ENCODE measurements around the gene HEATR5B. TPM values are rescaled to one million over a fixed set of nuclear protein-coding genes. Genes with fewer than 3 reads are reported as not detected.

HEATR5B gene
- total RNA-seq, 1 donor: 29.3 TPM

GRCh38 chr2:36960773-36961172 lies 123.4 kb downstream of the HEATR5B start:
- Histone ChIP-seq H3K27me3 (ENCODE audit: insufficient read depth, low read length) (no peaks in the 10 kb centered on the region), H3K4me1 (ENCODE audit: insufficient read depth, low read length) (no peaks in the 10 kb centered on the region), H3K4me2 (ENCODE audit: insufficient read depth, low read length) (no peak overlapping the region), H3K4me3 (ENCODE audit: insufficient read depth, low read length) (no peak overlapping the region), H3K36me3 (ENCODE audit: insufficient read depth, low read length) (no peaks in the 10 kb centered on the region), H3K9me3 (ENCODE audit: low read depth, low read length) (no peaks in the 10 kb centered on the region), H2AFZ (ENCODE audit: low read length) (no peak overlapping the region), H4K20me1 (ENCODE audit: insufficient read depth, low read length) (peaks cover 23% of the 10 kb centered on the region), H3K27ac (ENCODE audit: low read depth, low read length) (no peak overlapping the region), H3K79me2 (ENCODE audit: insufficient read depth, low read length) (peaks cover 95% of the 10 kb centered on the region)
- no peak for DNase-seq (ENCODE audit: insufficient read length, low spot score, missing footprints)
- TF ChIP-seq CTCF (IDR thresholded peaks at IDR 0.05; ENCODE audit: extremely low read depth, low read depth, low read length): no peak

GRCh38 chr2:36960005-36960675 lies 124.0 kb downstream of the HEATR5B start:
- no peak for TF ChIP-seq CTCF (IDR thresholded peaks at IDR 0.05; ENCODE audit: extremely low read depth, low read depth, low read length)
- Histone ChIP-seq H3K4me2 (ENCODE audit: insufficient read depth, low read length) (no peak overlapping the region), H3K4me1 (ENCODE audit: insufficient read depth, low read length) (no peaks in the 10 kb centered on the region), H3K36me3 (ENCODE audit: insufficient read depth, low read length) (no peaks in the 10 kb centered on the region), H3K27me3 (ENCODE audit: insufficient read depth, low read length) (no peaks in the 10 kb centered on the region), H2AFZ (ENCODE audit: low read length) (no peak overlapping the region), H3K27ac (ENCODE audit: low read depth, low read length) (no peak overlapping the region), H3K79me2 (ENCODE audit: insufficient read depth, low read length) (peaks cover 95% of the 10 kb centered on the region), H3K4me3 (ENCODE audit: insufficient read depth, low read length) (no peak overlapping the region), H3K9me3 (ENCODE audit: low read depth, low read length) (no peaks in the 10 kb centered on the region), H4K20me1 (ENCODE audit: insufficient read depth, low read length) (peaks cover 24% of the 10 kb centered on the region)
- no peak for DNase-seq (ENCODE audit: insufficient read length, low spot score, missing footprints)

- no peak for DNase-seq (ENCODE audit: insufficient read length, low spot score, missing footprints)
- H4K20me1 ChIP-seq (ENCODE audit: insufficient read depth, low read length): peaks cover 24% of the 10 kb centered on the region
- H3K4me2 ChIP-seq (ENCODE audit: insufficient read depth, low read length): no peak overlapping the region
- H3K27me3 ChIP-seq (ENCODE audit: insufficient read depth, low read length): no peaks in the 10 kb centered on the region
- no peak for TF ChIP-seq CTCF (IDR thresholded peaks at IDR 0.05; ENCODE audit: extremely low read depth, low read depth, low read length)
- no peak overlapping the region for H3K27ac ChIP-seq (ENCODE audit: low read depth, low read length)
- no peak overlapping the region for H2AFZ ChIP-seq (ENCODE audit: low read length)
- peaks cover 10% of the 10 kb centered on the region for H3K4me1 ChIP-seq (ENCODE audit: insufficient read depth, low read length)
- peaks cover 87% of the 10 kb centered on the region for H3K79me2 ChIP-seq (ENCODE audit: insufficient read depth, low read length)
- no peak overlapping the region for H3K4me3 ChIP-seq (ENCODE audit: insufficient read depth, low read length)
- no peaks in the 10 kb centered on the region for H3K36me3 ChIP-seq (ENCODE audit: insufficient read depth, low read length)
- no peaks in the 10 kb centered on the region for H3K9me3 ChIP-seq (ENCODE audit: low read depth, low read length)
Observed at GRCh38 chr2:36954977-36955607, 129.1 kb downstream of the HEATR5B start.

- peaks cover 10% of the 10 kb centered on the region for H3K4me1 ChIP-seq (ENCODE audit: insufficient read depth, low read length)
- DNase-seq (ENCODE audit: insufficient read length, low spot score, missing footprints): no peak
- peaks cover 86% of the 10 kb centered on the region for H3K79me2 ChIP-seq (ENCODE audit: insufficient read depth, low read length)
- no peak overlapping the region for H2AFZ ChIP-seq (ENCODE audit: low read length)
- H3K36me3 ChIP-seq (ENCODE audit: insufficient read depth, low read length): no peaks in the 10 kb centered on the region
- H3K4me2 ChIP-seq (ENCODE audit: insufficient read depth, low read length): no peak overlapping the region
- no peak overlapping the region for H3K4me3 ChIP-seq (ENCODE audit: insufficient read depth, low read length)
- H3K27ac ChIP-seq (ENCODE audit: low read depth, low read length): no peak overlapping the region
- H4K20me1 ChIP-seq (ENCODE audit: insufficient read depth, low read length): peaks cover 21% of the 10 kb centered on the region
- H3K27me3 ChIP-seq (ENCODE audit: insufficient read depth, low read length): no peaks in the 10 kb centered on the region
- no peak for TF ChIP-seq CTCF (IDR thresholded peaks at IDR 0.05; ENCODE audit: extremely low read depth, low read depth, low read length)
- no peaks in the 10 kb centered on the region for H3K9me3 ChIP-seq (ENCODE audit: low read depth, low read length)
Observed at GRCh38 chr2:36952748-36953197, 131.4 kb downstream of the HEATR5B start.
